ENCODE results near the gene CAV1.

Gene CAV1

GRCh38 chr7:116557066-116557585 is 32.3 kb downstream of the CAV1 start:
- no peak for DNase-seq (ENCODE audit: low read depth in 2 of 2)

GRCh38 chr7:116557901-116558300 is 33.1 kb downstream of the CAV1 start:
- DNase-seq (ENCODE audit: low read depth in 2 of 2), result no peak

GRCh38 chr7:116560021-116560970 is 35.5 kb downstream of the CAV1 start:
- no peak for DNase-seq (ENCODE audit: low read depth in 2 of 2)

- no peak for DNase-seq (ENCODE audit: low read depth in 2 of 2)
Measured at GRCh38 chr7:116561697-116562483, 37.1 kb downstream of the CAV1 start.

- DNase-seq (ENCODE audit: low read depth in 2 of 2), result no peak
Measured at GRCh38 chr7:116562529-116563121, 37.8 kb downstream of the CAV1 start.

GRCh38 chr7:116565981-116566380 is 41.1 kb downstream of the CAV1 start:
- DNase-seq (ENCODE audit: low read depth in 2 of 2), result no peak

- DNase-seq (ENCODE audit: low read depth in 2 of 2), result no peak
Measured at GRCh38 chr7:116566666-116567065, 41.8 kb downstream of the CAV1 start.

GRCh38 chr7:116569737-116570136 is 44.9 kb downstream of the CAV1 start:
- DNase-seq (ENCODE audit: low read depth in 2 of 2), result no peak

- DNase-seq (ENCODE audit: low read depth in 2 of 2), result no peak
Measured at GRCh38 chr7:116570306-116570705, 45.5 kb downstream of the CAV1 start.

GRCh38 chr7:116571037-116571436 is 46.2 kb downstream of the CAV1 start:
- DNase-seq (ENCODE audit: low read depth in 2 of 2), result no peak

- DNase-seq (ENCODE audit: low read depth in 2 of 2), result no peak
Measured at GRCh38 chr7:116571552-116571951, 46.7 kb downstream of the CAV1 start.

- DNase-seq (ENCODE audit: low read depth in 2 of 2), result no peak
Measured at GRCh38 chr7:116572036-116572435, 47.2 kb downstream of the CAV1 start.

- DNase-seq (ENCODE audit: low read depth in 2 of 2), result no peak
Measured at GRCh38 chr7:116573541-116573940, 48.7 kb downstream of the CAV1 start.

GRCh38 chr7:116574025-116574822 is 49.4 kb downstream of the CAV1 start:
- DNase-seq (ENCODE audit: low read depth in 2 of 2), result no peak

- no peak for DNase-seq (ENCODE audit: low read depth in 2 of 2)
Measured at GRCh38 chr7:116575853-116576252, 51.0 kb downstream of the CAV1 start.

- peak; percentile 7 to 23 for DNase-seq (ENCODE audit: low read depth in 2 of 2)
Measured at GRCh38 chr7:116576350-116577319, 51.8 kb downstream of the CAV1 start.

GRCh38 chr7:116577320-116577871 is 52.6 kb downstream of the CAV1 start:
- DNase-seq (ENCODE audit: low read depth in 2 of 2), result no peak

GRCh38 chr7:116578526-116578925 is 53.7 kb downstream of the CAV1 start:
- DNase-seq (ENCODE audit: low read depth in 2 of 2), result no peak

- DNase-seq (ENCODE audit: low read depth in 2 of 2), result no peak
Measured at GRCh38 chr7:116579322-116579721, 54.5 kb downstream of the CAV1 start.

GRCh38 chr7:116579835-116580234 is 55.0 kb downstream of the CAV1 start:
- DNase-seq (ENCODE audit: low read depth in 2 of 2), result no peak
